Measurements from ENCODE around the gene C11orf21. TPM values are rescaled to one million over a fixed set of nuclear protein-coding genes. Genes with fewer than 3 reads are reported as not detected.

The C11orf21 gene
- total and polyA plus RNA-seq, 2 experiments from 2014 or later, result 1.3 to 1.8 TPM

GRCh38 chr11:2272946-2273280, 28.8 kb downstream of the C11orf21 start:
- DNase-seq (ENCODE audit: low read depth in 1 of 2, low spot score in 1 of 2), result no peak
- Histone ChIP-seq H3K4me3 (no peak overlapping the region), H3K27me3 (peaks cover 92% of the 10 kb centered on the region)

DNA sequence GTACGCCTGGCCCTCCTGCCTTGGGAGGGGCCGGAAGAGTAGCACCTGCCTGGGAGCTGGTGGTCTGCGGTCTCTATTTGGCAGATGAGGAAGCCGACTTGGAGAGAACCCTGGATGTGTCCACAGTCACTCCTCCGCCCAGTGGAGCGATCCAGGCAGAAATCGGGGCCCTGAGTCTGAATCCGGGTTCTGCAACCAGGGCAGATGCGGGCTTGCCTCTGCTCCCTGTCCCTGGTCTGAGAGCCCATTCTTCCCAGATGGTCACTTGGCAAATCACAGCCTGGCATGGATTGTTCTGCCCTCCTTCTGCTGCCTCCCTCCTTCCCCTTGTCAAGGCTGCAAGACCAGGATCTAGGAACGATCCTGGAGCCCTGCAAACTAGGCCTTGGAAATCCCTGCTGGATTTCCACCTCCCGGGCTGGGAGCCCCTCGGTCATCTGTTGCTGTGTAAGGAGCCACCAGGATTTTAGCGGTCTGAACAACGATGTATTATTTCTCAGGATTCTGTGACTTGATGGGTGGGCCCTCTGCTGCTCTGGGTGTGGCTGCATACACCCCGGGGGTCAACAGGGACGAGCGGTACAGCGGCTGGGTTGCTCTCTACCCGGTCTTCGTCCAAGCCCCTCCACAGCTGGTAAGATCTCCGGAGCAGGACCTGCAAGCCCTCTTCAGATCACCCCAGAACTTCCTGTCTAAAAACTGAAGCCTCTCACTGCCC, 29.3 kb downstream of the C11orf21 start:
- Histone ChIP-seq H3K9me3 (ENCODE audit: low read depth) (no peaks in the 10 kb centered on the region), H3K27me3 (peaks cover 92% of the 10 kb centered on the region), H3K27ac (no peak overlapping the region), H3K36me3 (no peaks in the 10 kb centered on the region), H3K4me3 (no peak overlapping the region), H3K4me1 (ENCODE audit: low read depth) (no peaks in the 10 kb centered on the region)
- no peak for DNase-seq (ENCODE audit: low read depth in 1 of 2, low spot score in 1 of 2)
- no peak for TF ChIP-seq CTCF (IDR thresholded peaks at IDR 0.05; ENCODE audit: low read depth, low read length)

More at GRCh38 chr11:2272946-2273280, 28.8 kb downstream of the C11orf21 start:
- H3K4me1 ChIP-seq (ENCODE audit: low read depth), result no peaks in the 10 kb centered on the region
- no peak for TF ChIP-seq CTCF (IDR thresholded peaks at IDR 0.05; ENCODE audit: low read depth, low read length)
- H3K9me3 ChIP-seq (ENCODE audit: low read depth), result no peaks in the 10 kb centered on the region
- no peak overlapping the region for H3K27ac ChIP-seq
- H3K36me3 ChIP-seq, result no peaks in the 10 kb centered on the region

DNA sequence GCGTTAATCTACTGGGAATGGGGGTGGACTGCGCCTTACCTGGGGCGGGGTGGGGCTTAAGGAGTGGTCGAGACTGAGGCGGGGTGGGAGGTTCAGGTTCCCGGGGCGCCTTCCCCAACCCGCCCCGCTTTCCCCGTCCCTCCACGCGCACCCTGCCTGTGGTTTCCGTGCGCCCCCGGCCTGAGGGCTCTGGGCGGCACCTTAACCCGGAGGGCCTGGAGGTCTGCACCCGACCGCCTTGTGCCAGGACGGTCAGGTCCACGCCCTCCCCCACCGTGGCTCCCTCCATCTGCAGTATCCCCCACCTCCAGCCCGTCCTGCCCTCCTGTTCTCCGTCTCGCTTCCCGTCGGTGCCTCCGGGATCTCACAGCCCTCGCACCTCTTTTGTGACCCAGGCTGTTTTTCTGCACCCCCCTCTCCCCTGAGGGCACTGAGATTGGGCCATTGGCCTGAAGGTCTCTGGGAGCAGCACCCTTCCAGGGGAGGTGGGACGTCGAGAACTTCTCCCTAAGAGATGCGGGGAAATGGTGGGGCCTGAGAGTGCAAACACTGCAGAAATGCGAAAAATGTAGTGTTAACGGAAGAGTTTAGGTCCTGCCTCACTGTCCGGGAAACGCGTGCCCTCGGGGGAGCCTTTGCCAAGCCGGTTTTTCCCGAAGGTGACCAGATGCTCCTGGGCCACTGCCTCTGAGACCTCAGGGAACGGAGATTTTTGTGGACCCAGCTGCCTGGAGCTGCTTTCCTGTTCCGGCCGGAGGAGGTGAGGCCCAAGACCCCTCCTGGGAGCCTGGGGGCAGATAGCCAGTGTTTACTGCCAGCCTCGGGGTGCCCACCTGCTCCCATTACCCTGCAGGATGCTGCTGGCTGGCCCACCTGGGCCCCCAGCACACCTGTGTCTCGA, 30.1 kb downstream of the C11orf21 start:
- no peaks in the 10 kb centered on the region for H3K36me3 ChIP-seq
- no peak overlapping the region for H3K27ac ChIP-seq
- no peak overlapping the region for H3K4me3 ChIP-seq
- no peaks in the 10 kb centered on the region for H3K9me3 ChIP-seq (ENCODE audit: low read depth)
- TF ChIP-seq CTCF (IDR thresholded peaks at IDR 0.05; ENCODE audit: low read depth, low read length), result no peak
- no peak for DNase-seq (ENCODE audit: low read depth in 1 of 2, low spot score in 1 of 2)
- H3K4me1 ChIP-seq (ENCODE audit: low read depth), result no peaks in the 10 kb centered on the region
- peaks cover 93% of the 10 kb centered on the region for H3K27me3 ChIP-seq

GRCh38 chr11:2271077-2271326, 30.7 kb downstream of the C11orf21 start:
- H3K4me1 ChIP-seq (ENCODE audit: low read depth), result no peaks in the 10 kb centered on the region
- peaks cover 96% of the 10 kb centered on the region for H3K27me3 ChIP-seq
- H3K27ac ChIP-seq, result no peak overlapping the region
- H3K9me3 ChIP-seq (ENCODE audit: low read depth), result no peaks in the 10 kb centered on the region
- no peak for DNase-seq (ENCODE audit: low read depth in 1 of 2, low spot score in 1 of 2)
- H3K36me3 ChIP-seq, result no peaks in the 10 kb centered on the region
- no peak for TF ChIP-seq CTCF (IDR thresholded peaks at IDR 0.05; ENCODE audit: low read depth, low read length)
- H3K4me3 ChIP-seq, result no peak overlapping the region

- Histone ChIP-seq H3K9me3 (ENCODE audit: low read depth) (no peaks in the 10 kb centered on the region), H3K4me3 (peak within 1 kb of the TSS; percentile 26), H3K27ac (no peak within 1 kb of the TSS), H3K27me3 (peaks cover 97% of the 10 kb centered on the region), H3K4me1 (ENCODE audit: low read depth) (no peaks in the 10 kb centered on the region), H3K36me3 (no peaks in the 10 kb centered on the region)
- no peak for DNase-seq (ENCODE audit: low read depth in 1 of 2, low spot score in 1 of 2)
- no peak for TF ChIP-seq CTCF (IDR thresholded peaks at IDR 0.05; ENCODE audit: low read depth, low read length)
Observed at GRCh38 chr11:2270322-2271076, 31.2 kb downstream of the C11orf21 start, which contains the start of gene ASCL2. ASCL2 (minus strand) TSS chr11:2270588; CDS start chr11:2270332, 256 bp downstream.
